Fibroblast of lung (primary cell): ENCODE data around the gene LLCFC1. TPM values are rescaled to one million over a fixed set of nuclear protein-coding genes. Genes with fewer than 3 reads are reported as not detected.

Source experiments
- DNase-seq, 2 donors: peaks; one replicate each; pipeline versions ENCODE4 v3.0.0 to v3.0.0-alpha.2; 2010; ENCODE audit warnings: low read depth in 2 of 2
- H2AFZ ChIP-seq: 2 replicates; pipeline ENCODE4 v1.5.1; 2012; ENCODE audit warnings: low read length, control low read depth, inconsistent platforms
- H3K27ac ChIP-seq: 2 replicates; pipeline ENCODE4 v1.5.1; 2011; ENCODE audit warnings: low read length, control low read depth; ENCODE audit not compliant: insufficient read depth
- H3K27me3 ChIP-seq: 2 replicates; pipeline ENCODE4 v1.5.1; 2011; ENCODE audit warnings: mild to moderate bottlenecking, low read length; ENCODE audit not compliant: control insufficient read depth, insufficient read depth
- H3K36me3 ChIP-seq: 2 replicates; pipeline ENCODE4 v1.5.1; 2011; ENCODE audit warnings: low read length; ENCODE audit not compliant: control insufficient read depth, insufficient read depth
- H3K4me1 ChIP-seq: 2 replicates; pipeline ENCODE4 v1.5.1; 2011; ENCODE audit warnings: low read length; ENCODE audit not compliant: control insufficient read depth, insufficient read depth; ENCODE audit errors: extremely low read depth
- H3K4me2 ChIP-seq: 2 replicates; pipeline ENCODE4 v1.5.1; 2011; ENCODE audit warnings: low read length, control low read depth; ENCODE audit not compliant: insufficient read depth; ENCODE audit errors: extremely low read depth
- H3K4me3 ChIP-seq, 4 experiments: fragments of 200-600 bp in 1 of 4; sonication (generic) in 1 of 4; replicated peaks in 1 of 4; 2 replicates each; pipeline ENCODE4 v1.5.1; 2011 to 2016; ENCODE audit warnings: low read length in 4 of 4, low read depth in 3 of 4, mild to moderate bottlenecking in 3 of 4, control low read depth in 2 of 4, inconsistent platforms in 1 of 4, mixed read lengths in 1 of 4; ENCODE audit not compliant: insufficient read depth in 1 of 4; ENCODE audit errors: control extremely low read depth in 1 of 4
- H3K79me2 ChIP-seq: 2 replicates; pipeline ENCODE4 v1.5.1; 2012; ENCODE audit warnings: mild to moderate bottlenecking, low read length, inconsistent platforms; ENCODE audit not compliant: control insufficient read depth, insufficient read depth
- H3K9ac ChIP-seq: 2 replicates; pipeline ENCODE4 v1.5.1; 2011; ENCODE audit warnings: mild to moderate bottlenecking, low read length, control low read depth; ENCODE audit not compliant: insufficient read depth
- H3K9me3 ChIP-seq: 2 replicates; pipeline ENCODE4 v1.5.1; 2012; ENCODE audit warnings: low read depth, low read length; ENCODE audit not compliant: control insufficient read depth, insufficient read depth
- H4K20me1 ChIP-seq: 2 replicates; pipeline ENCODE4 v1.5.1; 2011; ENCODE audit warnings: low read length; ENCODE audit not compliant: control insufficient read depth, insufficient read depth; ENCODE audit errors: extremely low read depth
- CTCF ChIP-seq, 2 donors: IDR thresholded peaks in 1 of 2; conservative IDR thresholded peaks in 1 of 2; 1 replicate in 1 of 2; 2 replicates in 1 of 2; pipeline ENCODE4 v1.5.1; 2011 to 2012; ENCODE audit warnings: low read length in 2 of 2, control low read depth in 1 of 2, inconsistent platforms in 1 of 2, low read depth in 1 of 2, mild to moderate bottlenecking in 1 of 2
- EZH2 ChIP-seq: IDR thresholded peaks from 2 replicates; pipeline ENCODE4 v1.5.1; 2012; ENCODE audit warnings: low read length, control low read depth, mild to moderate bottlenecking; ENCODE audit errors: missing control alignments
- polyA plus RNA-seq, 2 donors: library from polyadenylated mRNA; depleted of rRNA in 1 of 2; stranded (reverse) in 1 of 2; unstranded in 1 of 2; fragments of >200 nt; gene quantifications; 2 replicates each; pipeline ENCODE4 v1.2.1, GENCODE V29; 2011 to 2012; ENCODE audit warnings: missing spikeins in 1 of 2
- total RNA-seq: library from RNA; depleted of rRNA; stranded (reverse); fragments of >200 nt; gene quantifications from 2 replicates; pipeline ENCODE4 v1.2.1, GENCODE V29; 2014

The LLCFC1 gene
- total and polyA plus RNA-seq, 2 donors (not counting 1 experiment from before 2014, with no cell fraction given): not detected

- Histone ChIP-seq H3K9ac (no peak overlapping the region), H3K79me2 (no peaks in the 10 kb centered on the region), H3K9me3 (no peaks in the 10 kb centered on the region), H3K27ac (no peak overlapping the region), H3K36me3 (no peaks in the 10 kb centered on the region), H3K27me3 (no peaks in the 10 kb centered on the region), H4K20me1 (no peaks in the 10 kb centered on the region), H3K4me3 (no peak overlapping the region), H3K4me1 (no peaks in the 10 kb centered on the region), H2AFZ (no peak overlapping the region), H3K4me2 (no peak overlapping the region)
- no peak for TF ChIP-seq CTCF (conservative IDR thresholded peaks at IDR 0.05 in 1 of 2, IDR thresholded peaks at IDR 0.05 in 1 of 2; ENCODE audit: low read depth in 1 of 2, low read length in 2 of 2)
- TF ChIP-seq EZH2: no peak
- no peak for DNase-seq
These were observed 22.3 kb downstream of the LLCFC1 start for GRCh38 chr7:142961595-142961972.

- TF ChIP-seq CTCF (conservative IDR thresholded peaks at IDR 0.05 in 1 of 2, IDR thresholded peaks at IDR 0.05 in 1 of 2; ENCODE audit: low read depth in 1 of 2, low read length in 2 of 2): no peak
- TF ChIP-seq EZH2: no peak
- H3K4me1 ChIP-seq: no peaks in the 10 kb centered on the region
- H4K20me1 ChIP-seq: no peaks in the 10 kb centered on the region
- H2AFZ ChIP-seq: no peak within 1 kb of the TSS
- no peak within 1 kb of the TSS for H3K9ac ChIP-seq
- no peak within 1 kb of the TSS for H3K4me2 ChIP-seq
- H3K9me3 ChIP-seq: no peaks in the 10 kb centered on the region
- H3K4me3 ChIP-seq: no peak within 1 kb of the TSS
- no peaks in the 10 kb centered on the region for H3K36me3 ChIP-seq
- no peak within 1 kb of the TSS for H3K27ac ChIP-seq
- no peaks in the 10 kb centered on the region for H3K79me2 ChIP-seq
- DNase-seq: no peak
- no peaks in the 10 kb centered on the region for H3K27me3 ChIP-seq
These were observed 23.0 kb downstream of the LLCFC1 start, which contains the start of gene KEL for GRCh38 chr7:142961973-142962926. TSS of gene KEL (minus strand) at chr7:142962363. CDS start at chr7:142962206, 157 bp downstream.

DNA sequence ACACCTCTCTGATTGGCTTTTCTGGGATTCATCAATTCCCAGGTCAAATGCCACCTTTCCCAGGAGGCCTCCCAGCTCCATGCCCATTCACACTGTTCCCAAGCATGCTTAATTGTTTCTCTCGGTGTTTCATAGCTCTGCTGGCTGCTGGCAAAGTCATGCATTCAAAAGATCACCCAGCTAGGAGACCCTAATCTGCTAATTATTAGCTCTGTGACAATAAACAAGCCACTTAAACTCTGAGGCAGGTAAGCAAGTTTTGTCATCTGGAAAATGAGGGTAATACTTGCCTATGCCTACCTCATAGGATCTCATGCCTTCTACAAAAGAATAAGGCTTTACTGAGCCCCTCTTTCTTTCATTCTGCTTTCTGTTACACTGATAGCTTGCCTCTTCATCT lies 23.7 kb downstream of the LLCFC1 start:
- no peaks in the 10 kb centered on the region for H3K27me3 ChIP-seq
- no peak overlapping the region for H2AFZ ChIP-seq
- H3K4me2 ChIP-seq: no peak overlapping the region
- no peak overlapping the region for H3K27ac ChIP-seq
- no peaks in the 10 kb centered on the region for H3K36me3 ChIP-seq
- no peak overlapping the region for H3K4me3 ChIP-seq
- H3K79me2 ChIP-seq: no peaks in the 10 kb centered on the region
- no peak for DNase-seq
- no peak overlapping the region for H3K9ac ChIP-seq
- no peaks in the 10 kb centered on the region for H4K20me1 ChIP-seq
- no peaks in the 10 kb centered on the region for H3K4me1 ChIP-seq
- TF ChIP-seq CTCF (conservative IDR thresholded peaks at IDR 0.05 in 1 of 2, IDR thresholded peaks at IDR 0.05 in 1 of 2; ENCODE audit: low read depth in 1 of 2, low read length in 2 of 2) (no peak), EZH2 (no peak)
- no peaks in the 10 kb centered on the region for H3K9me3 ChIP-seq
